Measurements from ENCODE around the gene TREM1.
A peak's percentile ranks its signal among the peaks of the same experiment; 100 is the strongest.

TREM1 gene

DNA sequence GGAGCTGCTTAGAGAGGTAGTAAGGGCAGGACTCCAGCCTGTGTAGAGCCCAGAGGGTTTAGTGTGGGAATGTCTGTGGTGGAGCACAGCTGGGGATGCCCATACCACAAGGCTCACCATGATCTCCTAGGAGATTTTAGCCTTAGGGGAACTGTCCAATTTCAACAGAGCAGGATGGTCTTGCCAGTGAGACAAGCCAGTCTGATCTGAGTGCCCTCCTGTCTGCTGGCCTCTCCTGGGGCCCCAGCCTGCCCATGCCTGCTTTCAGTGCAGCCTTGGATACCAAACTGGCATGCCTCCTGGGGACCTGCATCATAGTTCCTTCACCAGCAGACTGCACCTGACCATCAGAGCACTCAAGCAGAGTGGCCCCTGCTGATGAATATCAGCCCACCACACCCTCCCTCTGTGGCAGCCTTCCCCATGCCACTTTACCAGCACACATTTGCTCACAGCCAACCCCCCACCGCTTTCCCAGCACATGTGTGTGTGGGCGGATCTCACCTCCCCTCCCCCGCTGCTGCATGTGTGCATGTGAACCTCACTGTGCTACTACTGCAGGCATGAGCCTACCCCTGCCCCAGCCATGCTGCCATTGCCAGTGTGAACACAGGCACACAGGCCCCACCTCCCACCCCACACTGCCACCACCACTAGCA is 7.9 kb upstream of the TREM1 start:
- no peak for DNase-seq

DNA sequence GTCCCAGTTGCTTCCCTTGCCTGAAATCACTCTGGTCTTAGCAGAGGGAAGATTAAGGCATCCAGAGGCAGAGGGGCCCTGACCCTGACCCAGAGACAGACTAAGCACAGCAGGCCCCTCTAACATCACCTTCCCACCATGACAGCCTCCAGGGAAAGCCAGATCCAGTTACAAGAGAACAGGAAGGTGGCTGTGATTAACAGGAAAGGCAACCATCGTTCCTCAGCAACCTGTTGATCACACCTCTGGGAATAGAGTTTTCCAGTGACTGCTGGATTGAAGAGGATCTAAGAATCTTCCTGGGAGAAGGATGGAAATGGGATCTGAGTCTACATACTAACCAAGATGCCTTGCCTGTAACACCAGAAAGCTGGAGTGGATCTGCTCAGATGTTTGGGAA is 5.2 kb upstream of the TREM1 start:
- no peak for DNase-seq

DNA sequence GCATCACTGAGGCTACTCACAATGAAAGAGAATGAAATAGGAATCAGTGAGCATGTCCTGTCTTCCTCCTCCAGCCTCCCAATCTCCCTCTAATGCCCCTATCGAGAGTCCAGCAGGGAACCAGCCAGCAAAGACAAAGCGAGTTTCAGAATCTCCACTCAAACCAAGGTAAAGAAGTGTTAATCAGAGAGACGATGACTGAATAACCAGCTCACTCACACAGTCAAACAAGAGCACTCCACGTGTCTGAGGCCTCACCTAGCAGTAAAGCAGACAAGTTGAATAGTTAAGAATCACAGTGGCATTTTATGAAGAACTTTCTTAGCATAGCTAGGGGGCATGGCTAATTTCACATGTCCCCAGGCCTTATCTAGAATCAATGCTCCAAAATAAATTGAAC is 3.3 kb upstream of the TREM1 start:
- DNase-seq: no peak

DNA sequence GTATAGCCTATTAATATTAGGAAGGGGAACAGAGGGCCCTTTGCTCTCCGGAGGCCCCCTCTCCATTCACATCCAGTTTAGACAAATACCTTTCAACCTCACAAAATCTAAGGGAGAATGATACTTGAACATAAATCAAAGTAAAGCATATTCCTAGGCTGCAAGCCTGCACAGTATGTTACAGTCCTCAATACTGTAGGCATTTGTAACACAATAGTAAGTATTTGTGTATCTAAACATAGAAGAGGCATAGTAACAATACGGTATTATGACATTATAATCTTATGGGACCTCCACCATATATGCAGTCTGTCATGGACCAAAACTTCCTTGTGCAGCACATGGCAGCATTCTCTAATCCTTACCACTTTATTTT is 2.3 kb upstream of the TREM1 start:
- DNase-seq: no peak

DNA sequence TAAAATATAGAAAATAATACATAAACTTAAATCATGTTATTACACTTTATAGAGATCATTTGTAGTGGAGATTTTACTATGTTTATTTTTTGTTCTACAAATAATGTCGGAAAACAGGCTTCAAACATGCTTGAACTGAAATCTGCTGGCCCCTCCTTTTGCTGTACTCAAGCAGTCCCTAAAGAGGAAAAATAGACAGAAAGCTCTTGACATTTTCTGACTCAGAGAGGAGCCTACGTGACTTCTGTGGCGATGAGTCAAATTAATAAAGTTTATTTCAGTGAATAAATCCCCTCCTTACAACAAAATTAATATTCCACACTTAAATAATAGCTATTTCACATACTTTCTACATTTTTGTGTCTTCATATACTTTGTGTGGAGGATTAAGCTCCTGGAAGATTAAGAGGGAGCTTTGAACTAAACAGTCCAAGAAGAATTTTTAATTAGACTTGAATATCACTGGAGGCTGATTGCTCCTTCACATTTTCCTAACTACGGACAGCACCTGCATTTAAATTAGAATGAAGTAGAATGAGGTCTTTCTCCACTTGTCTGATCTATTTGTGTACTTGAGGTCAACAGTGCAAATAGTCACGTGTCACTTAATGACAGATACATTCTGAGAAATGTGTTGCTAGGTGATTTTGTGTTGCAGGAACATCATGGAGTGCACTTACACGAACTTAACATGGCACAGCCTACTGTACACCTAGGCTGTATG is 1.7 kb upstream of the TREM1 start:
- peak; percentile 28 for DNase-seq

DNA sequence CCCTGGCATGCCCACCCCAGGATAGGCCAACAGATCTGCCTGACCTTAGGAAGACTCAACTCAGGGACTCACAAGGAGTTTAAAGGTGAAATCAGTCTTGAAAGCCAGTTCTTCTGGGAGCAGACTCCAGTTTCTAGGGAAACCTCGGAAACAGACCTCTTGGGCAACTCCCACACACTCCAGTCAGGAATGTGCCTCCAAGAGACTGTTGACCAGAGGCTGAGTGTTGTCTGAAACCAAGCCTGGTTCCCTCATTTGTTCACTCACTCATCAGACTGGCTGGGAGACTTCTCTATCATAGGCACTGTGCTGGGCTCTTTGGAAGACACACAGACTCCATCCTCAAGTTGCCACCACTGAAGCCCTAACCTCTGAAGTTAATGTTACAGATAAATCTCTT is 1.8 kb downstream of the TREM1 start:
- DNase-seq: peak; percentile 30

DNA sequence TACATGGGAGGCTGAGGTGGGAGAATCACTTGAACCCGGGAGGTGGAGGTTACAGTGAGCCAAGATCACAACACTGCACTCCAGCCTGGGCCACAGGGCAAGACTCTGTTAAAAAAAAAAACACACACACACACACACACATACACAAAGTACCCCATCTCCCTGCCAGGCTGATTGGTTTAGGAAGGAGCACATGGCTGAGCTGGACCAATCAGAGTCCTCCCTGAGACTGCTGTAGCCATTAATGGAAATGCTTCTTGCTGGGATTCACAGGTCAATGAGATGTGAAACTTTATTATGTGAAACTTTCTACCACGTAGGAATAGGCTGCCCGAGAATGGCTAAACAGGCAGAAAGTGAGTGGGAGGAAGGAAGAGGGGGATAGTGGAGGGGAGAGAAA is 2.9 kb downstream of the TREM1 start:
- no peak for DNase-seq

DNA sequence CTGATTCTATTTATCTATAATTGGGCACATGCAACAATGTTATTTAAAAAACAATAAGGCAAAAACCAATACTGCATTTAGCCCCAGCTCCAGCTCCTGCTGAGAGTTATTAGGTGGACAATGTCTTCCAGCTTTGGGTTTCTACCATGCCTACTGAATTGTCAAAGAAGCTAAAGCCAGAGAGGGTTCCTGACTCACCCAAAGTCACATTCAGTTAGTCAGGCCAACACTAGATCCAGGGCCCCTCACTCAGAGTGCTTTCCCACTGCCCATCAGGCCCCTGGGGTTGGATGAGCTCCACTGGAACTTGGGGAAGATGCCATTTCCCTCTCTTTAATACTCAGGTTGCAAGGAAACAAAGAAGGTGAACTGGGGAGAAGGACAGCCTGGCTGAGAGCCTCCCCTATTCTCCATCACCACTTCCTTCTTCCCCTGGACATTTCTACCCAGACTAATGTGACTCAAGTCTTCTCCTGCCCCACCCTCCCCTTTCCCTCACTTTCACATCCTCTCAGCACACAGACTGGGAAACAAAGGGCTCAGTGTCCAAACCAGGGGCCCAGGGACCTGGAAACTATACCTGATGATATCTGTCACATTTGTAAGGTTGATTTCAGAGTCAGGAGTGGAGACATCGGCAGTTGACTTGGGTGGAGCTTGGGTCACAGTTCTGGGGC is 6.0 kb downstream of the TREM1 start:
- DNase-seq: no peak

DNA sequence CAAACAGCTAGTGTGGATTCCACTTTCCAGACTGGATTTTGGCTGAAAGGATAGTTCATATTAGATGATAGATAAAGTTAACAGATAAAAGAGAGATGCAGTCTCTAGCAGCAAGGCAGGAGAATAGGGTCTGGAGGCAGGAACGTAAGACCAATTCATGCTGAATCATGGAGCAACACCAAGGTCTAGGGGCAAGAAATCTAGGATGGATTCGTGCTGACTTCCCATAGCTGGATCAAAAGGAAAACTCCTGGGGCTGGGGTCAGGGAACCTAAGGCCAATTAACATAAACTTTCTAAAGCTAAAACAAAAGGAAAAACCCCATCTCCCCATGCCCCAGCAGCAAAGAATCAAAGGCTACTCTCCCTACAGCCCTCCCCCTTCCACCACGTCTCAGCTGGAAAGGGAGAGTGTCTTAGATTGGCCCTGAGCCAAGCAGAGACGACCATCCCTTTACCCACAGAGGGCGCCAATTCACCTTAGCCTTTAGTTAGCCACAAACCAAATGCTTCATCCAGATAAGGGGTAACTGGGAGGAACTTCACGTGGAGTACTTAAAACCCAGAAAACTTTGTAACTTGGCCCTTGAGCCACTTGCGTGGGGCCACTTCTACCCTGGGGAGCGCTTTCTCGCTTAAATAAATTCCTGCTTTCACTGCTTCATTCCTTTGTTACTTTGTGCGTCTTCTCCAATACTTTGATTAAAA is 7.6 kb downstream of the TREM1 start:
- peak; percentile 52 for DNase-seq

DNA sequence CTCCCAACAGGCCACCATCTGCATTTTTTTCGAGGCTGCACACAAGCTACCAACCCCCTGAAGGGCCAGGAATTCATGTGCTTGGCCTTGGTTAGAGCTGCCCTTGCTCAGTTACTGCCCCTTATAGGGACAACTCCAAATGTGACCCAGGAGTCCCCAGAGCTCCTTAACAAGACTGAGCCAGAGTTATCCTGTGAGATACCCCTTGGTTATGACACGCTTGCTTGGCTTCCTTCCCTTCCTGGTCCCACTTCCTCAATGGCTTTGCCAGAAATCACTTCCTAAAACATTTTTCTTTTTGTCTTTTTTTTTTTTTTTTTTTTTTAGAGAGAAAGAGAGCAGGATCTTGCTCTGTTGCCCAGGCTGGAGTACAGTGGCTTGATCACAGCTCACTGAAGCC is 8.9 kb downstream of the TREM1 start:
- DNase-seq: no peak

DNA sequence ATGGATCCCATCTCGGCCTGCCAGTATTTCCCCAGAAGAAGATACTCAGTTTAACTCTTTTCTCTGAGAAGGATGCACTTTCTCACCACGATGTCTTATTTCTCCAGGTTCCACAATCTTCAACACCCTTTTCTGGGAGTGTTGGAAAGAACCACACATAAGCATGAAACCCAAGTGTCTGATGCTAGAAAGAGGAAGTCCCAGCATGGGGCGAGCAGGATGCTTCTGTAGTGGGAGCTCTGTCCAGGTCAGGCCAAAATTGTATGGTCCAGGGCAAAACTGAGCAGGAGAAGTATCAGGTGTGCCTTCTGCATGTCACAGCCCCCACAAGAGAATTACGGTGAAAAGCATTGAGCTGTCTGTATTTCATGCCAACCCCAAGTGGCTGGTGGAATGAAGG is 11.0 kb downstream of the TREM1 start:
- no peak for DNase-seq

DNA sequence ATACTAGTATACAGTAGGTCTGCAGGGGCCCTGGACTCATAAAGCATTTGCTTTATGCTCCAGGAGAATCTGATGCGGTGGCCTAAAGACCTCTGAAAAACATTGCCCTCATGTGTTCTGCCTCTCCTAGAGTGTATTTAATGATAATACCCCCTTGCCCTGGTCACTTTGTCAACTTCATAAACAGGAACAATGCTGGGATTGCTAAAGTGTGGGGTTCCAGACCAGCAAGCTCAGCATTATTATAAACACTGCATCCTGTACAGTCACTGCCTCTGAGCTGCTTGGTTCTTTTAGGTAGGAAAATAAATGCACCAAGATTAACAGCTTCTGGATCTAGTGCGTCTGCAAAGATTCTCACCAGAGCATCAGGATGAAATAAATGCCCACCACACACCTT is 12.2 kb downstream of the TREM1 start:
- DNase-seq: no peak

DNA sequence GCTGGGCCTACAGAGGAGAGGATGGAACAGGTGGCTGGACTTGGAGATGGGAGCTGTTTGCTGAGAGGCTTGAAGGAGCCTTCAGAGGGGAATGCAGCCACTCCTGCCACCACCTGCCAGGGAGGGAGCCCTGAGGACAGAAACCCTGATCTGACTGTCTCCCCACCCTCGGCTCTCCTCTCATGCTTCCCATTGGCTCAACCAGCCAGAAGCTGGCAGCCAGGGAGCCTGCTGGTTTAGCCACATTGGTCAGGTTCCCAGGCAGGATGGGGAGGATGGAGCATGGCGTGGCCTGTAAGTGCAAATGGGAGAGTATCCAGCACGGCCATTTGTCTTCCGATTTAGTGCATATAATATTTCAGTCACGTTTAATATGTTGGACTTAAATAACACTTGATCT is 12.8 kb downstream of the TREM1 start:
- no peak for DNase-seq

DNA sequence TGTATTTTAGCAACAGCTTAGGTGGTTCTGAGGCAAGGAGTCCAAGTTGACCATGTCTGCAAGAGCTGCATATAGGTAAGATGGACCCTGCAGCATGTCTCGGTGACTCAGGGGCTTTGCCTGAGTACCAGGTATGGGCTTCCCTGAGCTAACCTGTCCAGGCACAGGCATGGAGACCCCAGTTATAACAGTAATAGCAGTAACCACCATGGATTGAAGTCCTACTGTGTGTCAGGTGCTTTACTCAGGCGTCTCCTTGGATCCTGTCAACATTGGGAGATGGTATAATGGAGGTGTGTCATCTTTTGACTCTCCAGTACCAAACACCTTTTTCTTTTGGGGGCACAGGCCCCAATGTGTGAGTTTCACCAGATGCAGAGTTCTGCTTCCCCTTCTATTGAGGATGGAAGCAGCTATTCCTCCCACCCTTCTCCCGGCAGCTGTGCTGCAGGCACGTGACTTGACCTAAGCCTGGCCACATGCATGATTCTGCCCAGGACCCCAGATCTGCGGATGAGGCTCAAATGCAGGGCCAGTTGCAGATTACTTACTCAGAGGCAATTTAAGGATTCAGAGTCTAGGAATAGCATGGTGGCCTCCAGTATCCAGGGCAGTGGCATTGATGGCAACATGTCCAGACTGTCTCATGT is 13.8 kb downstream of the TREM1 start:
- DNase-seq: no peak

DNA sequence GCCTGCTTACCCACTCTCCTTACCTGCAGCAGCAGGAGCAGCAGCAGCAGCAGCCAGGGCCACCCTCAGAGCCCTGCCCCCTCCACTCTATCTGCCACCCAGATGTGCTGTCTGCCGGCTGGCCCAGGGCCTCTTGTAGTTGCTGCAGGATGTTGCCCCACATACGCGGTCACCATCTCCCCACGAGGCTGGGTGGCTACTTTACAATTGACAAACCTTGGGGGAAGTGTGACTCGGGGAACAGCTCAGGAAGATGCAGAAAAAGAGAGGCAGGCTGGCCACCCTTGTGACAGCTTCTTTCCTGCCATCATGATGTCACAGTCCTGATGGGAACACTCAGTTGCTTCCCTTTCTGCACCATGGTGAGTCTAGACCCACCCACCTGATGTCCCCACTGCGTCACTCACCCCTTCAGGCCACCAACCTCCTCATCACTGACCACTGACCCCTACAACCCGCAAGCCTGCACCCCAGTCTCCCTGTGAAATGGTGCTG is 14.5 kb downstream of the TREM1 start:
- DNase-seq: no peak

DNA sequence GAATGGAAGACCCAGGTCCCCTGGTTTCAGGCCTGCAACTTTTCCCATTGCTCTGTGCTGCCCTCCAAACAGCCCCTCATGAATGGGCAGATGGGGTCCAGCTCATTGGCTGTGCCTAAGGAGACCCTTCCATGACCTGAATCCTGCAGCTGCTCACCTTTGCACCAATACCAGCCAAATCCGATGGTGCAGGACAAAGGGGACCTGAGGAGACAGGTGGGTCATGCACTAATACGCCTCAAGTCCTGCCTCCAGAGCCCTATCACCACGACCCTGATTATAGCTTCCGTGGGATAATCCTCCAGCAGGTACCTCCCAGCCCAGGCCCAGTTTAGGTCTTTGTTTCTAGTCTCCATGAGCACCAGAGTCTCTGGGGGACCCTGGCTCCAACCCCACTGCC is 16.8 kb downstream of the TREM1 start:
- no peak for DNase-seq

DNA sequence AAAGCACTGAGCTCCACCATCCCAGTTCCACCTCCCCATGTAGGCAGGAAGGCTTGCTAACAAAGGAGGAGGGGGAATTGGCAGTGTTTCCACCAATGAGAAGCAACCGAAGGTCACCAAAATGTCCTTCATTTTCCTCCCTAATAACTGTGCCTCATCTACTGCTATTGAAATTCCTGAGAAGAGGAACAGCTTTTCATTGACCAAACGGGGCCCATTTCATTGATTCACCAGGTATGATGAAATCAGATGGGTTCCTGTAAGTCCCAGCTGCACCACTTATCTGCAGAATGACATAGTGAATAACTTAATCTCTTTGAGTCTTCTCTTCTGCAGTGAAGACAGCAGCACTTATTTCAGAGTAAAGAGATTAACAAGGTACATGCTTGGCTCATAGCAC is 17.3 kb downstream of the TREM1 start:
- no peak for DNase-seq

DNA sequence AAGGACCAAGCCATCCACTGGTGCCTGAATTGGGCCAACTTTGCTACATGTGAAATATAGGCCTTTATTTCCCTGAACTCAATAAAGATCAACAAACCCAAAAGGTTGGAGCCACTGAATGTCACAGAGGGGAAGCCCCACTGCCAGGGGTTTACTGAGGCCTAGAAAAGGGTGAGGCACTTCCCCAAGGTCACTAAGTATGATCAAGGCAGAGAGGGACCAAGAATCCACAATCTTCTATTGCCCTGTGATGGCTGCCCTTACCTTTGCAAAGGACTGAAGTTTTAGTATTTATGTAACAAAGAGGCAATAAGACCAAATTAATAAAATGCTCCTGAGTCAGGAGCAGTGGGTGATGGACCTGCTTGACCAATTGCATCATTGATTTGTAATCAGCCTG is 18.0 kb downstream of the TREM1 start:
- DNase-seq: no peak

DNA sequence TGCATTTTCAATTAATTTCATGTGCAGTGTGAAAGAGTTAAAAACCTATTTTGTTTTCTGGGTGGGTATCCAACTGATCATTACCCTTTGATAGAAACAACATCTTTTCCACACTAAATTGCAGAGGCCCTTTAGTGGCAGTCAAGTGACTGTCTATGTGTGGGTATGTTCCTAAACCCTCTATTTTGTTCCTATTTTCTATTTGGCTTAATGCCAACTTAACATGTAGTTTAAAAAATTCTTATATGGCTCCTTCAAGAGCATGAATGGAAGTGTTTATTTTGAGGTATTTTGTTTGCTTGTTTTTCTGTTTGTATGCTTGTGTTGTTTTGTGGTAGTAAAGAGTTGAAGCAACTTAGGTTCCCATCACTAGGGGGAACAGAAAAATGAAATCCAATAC is 19.9 kb downstream of the TREM1 start:
- no peak for DNase-seq

DNA sequence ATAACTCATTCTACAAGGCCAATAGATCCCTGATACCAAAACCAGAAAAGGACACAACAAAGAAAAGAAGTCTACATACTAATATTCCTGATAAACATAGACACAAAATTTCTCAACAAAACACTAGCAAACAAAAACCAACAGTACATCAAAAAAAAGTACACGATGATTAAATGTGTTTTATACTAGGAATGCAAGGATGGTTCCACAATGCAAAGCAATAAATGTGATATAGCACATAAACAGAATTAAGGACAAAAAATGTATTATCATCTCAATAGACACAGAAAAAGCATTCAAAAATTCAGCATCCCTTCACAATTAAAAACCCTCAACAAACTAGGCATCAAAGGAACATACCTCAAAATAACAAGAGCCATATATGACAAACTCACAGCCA is 23.2 kb downstream of the TREM1 start:
- DNase-seq: no peak

DNA sequence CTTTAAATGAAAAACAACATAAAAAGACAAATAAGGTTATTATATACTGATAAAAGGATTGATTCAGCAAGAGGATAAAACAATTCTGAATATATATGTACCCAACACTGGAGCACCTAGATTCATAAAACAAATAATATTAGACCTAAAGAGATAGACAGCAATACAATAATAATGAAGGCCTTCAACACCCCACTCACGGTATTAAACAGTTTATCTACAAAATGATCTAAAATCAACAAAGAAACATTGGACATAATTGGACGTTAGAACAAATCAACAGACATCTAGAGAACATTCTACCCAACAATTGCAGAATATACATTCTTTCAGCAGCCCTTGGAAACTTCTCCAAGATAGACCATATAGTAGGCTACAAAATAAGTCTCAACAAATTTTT is 24.1 kb downstream of the TREM1 start:
- DNase-seq: no peak

DNA sequence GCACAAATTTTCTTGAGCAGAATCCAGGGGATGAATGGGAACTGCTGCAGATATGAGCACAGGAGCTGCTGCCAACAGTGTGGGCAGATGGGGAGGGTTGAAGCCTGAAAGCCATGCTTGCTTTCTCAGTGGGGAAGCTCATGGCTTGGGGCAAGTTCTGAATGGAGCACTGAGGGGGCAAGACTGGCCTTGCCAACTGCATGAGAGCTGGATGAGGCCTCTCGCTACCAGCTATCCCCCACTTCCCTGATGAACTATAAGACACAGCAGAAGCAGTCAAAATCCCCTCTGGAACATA is 28.3 kb downstream of the TREM1 start:
- DNase-seq: no peak
